Astrocyte of the cerebellum (primary cell): Measurements from ENCODE around the gene ARHGEF39.
A peak's percentile ranks its signal among the peaks of the same experiment; 100 is the strongest.
"Not testable (repeated sequence)": the region's sequence is repeated elsewhere in the genome, so short reads cannot be mapped to it uniquely, and the experiment has no call there.

ENCODE experiments used
- DNase-seq: peaks from one replicate; pipeline ENCODE4 v3.0.0-alpha.2; 2011; ENCODE audit warnings: low read depth
- H3K4me3 ChIP-seq: 2 replicates; pipeline ENCODE4 v1.5.1; 2011; ENCODE audit warnings: mild to moderate bottlenecking, low read depth, low read length, moderate library complexity
- in situ Hi-C: cut with HindIII; loops from 2 replicates; pipeline ENCODE4 v1.10.0; 2017; ENCODE audit warnings: low sequenced_read_pairs
- TF ChIP-seq, protein P1 (sequence below): IDR thresholded peaks from 2 replicates; pipeline ENCODE4 v1.5.1; 2012; ENCODE audit warnings: low read length, low read depth, moderate library complexity, mild to moderate bottlenecking; ENCODE audit errors: missing control alignments

ARHGEF39 gene

DNA sequence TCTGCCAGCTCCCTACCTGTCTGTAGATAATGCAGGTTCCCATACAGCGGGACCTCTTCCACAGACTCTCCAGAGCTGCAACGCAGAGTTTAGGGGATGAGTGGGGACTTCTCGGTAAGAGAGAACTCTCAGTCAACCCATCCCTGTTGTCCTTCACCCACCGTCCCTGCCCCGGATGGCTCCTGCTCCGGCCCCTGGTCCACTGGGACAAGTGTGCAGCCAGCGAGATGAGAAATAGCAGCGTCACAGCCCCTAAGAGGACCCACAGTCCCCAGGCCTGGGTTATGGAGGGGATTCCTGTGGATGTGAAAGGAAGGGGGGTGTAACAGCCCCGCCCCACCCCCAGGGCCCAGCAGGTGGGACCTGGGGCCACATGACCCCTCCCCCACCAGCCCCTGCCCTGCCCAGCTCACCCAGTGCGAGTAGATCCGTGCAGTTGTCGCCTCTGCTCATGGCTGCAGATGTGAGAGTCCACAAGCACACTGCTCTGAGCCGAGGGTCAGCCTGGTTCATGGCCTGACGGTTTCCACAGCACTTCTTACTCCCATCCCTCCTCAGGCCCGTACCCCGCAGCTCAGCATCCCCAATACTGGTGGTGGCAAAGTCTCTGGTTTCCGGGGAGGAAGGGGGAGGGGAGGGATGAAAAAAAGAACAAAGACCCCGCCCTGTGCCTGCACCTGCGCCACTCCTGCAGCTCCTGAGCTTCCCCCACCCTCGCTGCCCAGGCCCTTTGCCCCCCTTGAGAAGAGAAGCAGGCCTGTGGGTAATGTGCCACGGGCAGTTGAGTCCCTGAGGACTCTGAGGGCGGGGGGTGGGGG lies 14.4 kb downstream of the ARHGEF39 start, which contains the start of gene SIT1:
SIT1 (minus strand) TSS at position 591 of the 818 bp plus-strand sequence; CDS start at position 513, 78 bp downstream.
- in situ Hi-C loops, result no loop called here
- TF ChIP-seq, protein P1, sequence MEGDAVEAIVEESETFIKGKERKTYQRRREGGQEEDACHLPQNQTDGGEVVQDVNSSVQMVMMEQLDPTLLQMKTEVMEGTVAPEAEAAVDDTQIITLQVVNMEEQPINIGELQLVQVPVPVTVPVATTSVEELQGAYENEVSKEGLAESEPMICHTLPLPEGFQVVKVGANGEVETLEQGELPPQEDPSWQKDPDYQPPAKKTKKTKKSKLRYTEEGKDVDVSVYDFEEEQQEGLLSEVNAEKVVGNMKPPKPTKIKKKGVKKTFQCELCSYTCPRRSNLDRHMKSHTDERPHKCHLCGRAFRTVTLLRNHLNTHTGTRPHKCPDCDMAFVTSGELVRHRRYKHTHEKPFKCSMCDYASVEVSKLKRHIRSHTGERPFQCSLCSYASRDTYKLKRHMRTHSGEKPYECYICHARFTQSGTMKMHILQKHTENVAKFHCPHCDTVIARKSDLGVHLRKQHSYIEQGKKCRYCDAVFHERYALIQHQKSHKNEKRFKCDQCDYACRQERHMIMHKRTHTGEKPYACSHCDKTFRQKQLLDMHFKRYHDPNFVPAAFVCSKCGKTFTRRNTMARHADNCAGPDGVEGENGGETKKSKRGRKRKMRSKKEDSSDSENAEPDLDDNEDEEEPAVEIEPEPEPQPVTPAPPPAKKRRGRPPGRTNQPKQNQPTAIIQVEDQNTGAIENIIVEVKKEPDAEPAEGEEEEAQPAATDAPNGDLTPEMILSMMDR, result no peak
- no peak for DNase-seq
- H3K4me3 ChIP-seq, result no peak within 1 kb of the TSS

DNA sequence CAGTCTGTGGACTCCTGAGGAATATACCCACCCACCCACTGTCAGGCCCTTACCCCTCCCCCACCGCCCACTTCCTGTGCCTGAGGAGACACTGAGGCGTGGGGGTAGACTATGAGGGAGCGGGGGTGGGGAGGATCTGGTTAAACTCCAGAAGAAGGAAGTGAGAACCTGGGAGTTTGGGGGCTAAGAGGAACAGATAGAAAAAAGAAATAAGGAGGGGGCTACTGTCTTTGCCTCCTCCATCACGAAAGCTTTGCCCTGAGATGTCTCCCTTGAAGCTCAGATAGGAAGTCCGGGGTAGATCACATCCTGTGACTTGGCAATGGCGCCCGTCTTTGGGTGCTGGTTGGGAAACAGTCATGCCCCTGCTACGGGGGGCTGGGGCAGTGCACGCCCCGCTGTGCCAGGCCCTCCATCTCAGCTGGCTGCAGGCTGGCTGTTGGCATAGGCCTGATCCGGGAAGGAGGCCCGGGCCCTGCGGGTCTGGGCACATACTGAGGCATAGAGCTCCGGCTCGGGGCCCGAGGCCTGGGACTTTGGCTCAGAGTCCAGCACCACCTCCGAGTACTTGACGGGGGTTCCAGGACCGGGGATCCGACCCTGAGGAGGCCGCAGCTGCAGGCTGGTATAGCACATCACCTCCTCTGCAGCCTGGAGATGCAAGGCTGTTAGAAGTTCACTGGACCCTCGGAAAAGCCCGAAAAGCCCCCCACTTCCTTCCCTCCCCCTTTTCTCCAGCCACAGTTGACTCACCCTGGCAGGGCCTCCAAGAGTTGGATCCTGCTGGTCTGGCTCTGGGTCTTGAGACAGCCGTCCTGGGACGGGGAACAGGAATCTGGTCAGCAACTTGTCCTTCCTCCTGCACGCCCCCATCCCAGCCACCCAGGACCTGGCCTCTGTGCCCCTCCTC lies 15.3 kb downstream of the ARHGEF39 start:
- in situ Hi-C loops, result no loop called here
- DNase-seq, result no peak
- TF ChIP-seq, protein P1, result no peak
- no peak overlapping the region for H3K4me3 ChIP-seq

DNA sequence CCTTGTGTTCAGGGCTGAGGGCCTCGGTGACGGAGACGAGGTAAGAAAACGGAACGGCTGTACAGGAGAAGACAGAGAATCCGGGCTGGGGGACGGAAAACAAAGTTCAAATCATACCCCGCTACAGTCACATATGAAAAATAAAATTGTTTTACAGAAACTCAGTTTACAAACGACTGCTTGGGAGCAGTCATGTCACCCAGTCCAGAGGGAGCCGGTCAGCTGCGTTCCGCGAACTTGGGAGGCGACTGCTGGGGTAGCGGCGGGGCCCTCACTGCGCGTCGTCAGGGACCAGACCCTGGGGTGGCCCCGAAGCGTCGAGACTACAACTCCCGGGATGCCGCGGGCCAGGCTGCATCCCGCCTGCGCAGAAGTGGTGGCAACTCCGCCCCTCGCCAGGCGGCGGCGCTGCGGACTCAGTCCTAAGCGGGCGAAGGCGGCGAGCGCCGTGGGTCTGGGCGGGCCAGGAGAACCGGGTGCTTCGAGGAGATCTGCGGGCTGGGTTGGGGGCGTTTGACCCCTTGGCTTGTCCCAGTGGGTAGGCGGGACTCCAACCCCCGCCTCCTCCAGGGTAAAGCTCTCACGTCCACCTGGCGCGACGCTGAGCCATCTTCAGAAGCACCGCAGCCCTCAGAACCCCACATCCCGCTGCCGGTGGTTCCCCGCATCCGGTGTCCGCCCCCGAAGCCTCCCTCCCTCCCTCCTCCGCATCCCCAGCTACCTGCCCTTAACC lies 18.3 kb downstream of the ARHGEF39 start:
- in situ Hi-C loops, result no loop called here
- peak overlapping the region; percentile 61 for H3K4me3 ChIP-seq
- peak; percentile 55 for DNase-seq
- TF ChIP-seq, protein P1, result peak; percentile 84

DNA sequence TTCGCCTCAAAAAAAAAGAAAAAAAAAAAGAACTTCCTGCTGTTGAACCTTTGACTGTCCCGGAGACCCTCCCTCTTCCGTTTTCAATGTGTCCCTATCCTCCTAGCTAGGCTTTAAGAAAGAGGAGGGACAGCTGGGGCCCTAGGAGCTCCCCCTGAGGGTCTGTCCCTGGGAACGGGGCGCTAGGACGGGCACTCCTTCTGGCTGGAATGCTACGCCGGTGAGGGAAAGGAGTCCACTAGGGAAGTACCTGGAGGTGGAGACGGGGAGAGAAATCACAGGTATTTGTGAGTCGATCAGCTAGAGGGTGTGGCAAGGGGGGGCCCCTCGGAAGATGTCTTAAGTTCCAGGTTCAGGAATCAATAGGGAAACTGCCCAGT lies 18.9 kb downstream of the ARHGEF39 start:
- TF ChIP-seq, protein P1, result peak; percentile 25
- peak overlapping the region; percentile 61 for H3K4me3 ChIP-seq
- in situ Hi-C loops, result no loop called here
- no peak for DNase-seq

DNA sequence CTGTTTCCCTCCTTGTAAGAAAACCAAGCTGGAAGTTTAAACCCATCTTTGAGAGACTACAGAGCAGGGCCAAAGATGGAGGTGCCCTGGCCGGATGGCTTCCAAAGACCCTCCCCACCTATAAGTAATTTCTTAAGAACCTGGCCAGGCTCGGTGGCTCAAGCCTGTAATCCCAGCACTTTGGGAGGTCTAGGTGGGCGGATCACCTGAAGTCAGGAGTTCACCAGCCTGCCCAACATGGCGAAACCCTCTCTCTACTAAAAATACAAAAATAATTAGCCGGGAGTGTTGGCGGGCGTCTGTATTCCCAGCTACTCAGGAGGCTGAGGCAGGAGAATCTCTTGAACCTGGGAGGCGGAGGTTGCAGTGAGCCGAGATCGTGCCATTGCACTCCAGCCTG lies 19.3 kb downstream of the ARHGEF39 start:
- in situ Hi-C loops, DNase-seq: not testable (repeated sequence)
- peak overlapping the region; percentile 61 for H3K4me3 ChIP-seq

DNA sequence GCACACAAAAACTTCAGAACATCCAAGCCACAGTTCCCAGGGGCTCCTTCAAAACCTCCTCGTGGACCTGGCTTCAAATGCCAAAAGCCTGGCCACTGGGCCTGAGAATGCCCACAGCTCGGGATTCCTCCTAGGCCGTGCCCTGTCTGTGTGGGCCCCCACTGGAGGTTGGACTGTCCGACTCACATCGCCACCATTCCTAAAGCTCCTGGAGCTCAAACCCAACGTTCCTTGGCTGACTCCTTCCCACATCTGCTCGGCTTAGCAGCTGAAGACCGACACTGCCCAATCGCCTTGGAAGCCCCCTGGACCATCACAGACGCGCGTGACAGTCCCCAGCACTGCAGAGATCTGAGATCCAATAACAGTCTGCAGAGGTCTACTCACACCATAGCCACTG lies 21.9 kb downstream of the ARHGEF39 start:
- in situ Hi-C loops, result no loop called here
- no peak overlapping the region for H3K4me3 ChIP-seq
- TF ChIP-seq, protein P1, result no peak
- no peak for DNase-seq

DNA sequence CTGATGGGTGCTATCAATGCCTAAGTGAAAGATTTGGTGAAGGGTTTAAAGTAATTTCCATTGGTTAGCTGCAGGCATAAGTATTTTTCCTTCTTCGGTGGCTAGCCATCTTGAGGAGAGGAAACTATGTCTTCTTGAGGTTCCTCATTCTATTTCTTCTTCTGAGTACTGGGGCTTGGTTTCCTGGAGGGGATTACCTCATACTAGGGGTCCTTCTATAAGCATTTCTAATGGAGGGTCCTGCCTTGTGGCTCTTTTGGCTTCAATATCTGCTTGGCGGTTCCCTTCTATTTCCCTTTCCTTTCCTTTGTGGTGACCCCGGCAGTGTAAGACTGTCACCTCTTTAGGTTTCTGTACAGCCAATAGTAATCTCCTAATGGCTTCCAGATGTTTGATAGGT lies 23.5 kb downstream of the ARHGEF39 start:
- H3K4me3 ChIP-seq, in situ Hi-C loops, DNase-seq: not testable (repeated sequence)

DNA sequence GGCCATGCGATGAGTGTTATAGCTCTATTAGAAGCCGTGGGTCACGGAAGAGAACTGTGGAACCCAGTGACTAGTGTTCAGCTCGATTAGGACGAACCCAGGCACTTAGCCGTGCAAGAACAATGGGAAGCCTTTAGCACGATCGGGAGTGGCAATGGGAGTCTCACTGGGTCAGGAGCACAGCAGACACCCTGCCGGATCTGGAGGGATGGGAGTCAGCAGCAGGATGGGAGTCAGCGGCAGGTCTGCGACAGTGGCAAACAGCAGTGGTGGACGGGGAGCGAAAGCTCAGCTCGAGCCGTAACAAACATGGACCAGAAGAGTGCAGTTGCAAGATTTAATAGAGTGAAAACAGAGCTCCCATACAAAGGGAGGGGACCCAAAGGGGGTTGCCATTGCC lies 24.6 kb downstream of the ARHGEF39 start:
- DNase-seq, H3K4me3 ChIP-seq, in situ Hi-C loops: not testable (repeated sequence)
